CD4-positive, alpha-beta T cell (primary cell): ENCODE data around the gene ZNF865. TPM values are rescaled to one million over a fixed set of nuclear protein-coding genes. Genes with fewer than 3 reads are reported as not detected.

Experiments used
- ATAC-seq: fragments of 200-7000 bp; cut with Tn5 transposase; one replicate; pipeline ENCODE4 v1.10.0; 2022; ENCODE audit warnings: mild to moderate bottlenecking; ENCODE audit not compliant: poor library complexity
- CTCF ChIA-PET: fragments of 350-600 bp; sonication (Branson Sonifier 250); formaldehyde crosslinking; loops from one replicate; lab custom pipeline; 2021; ENCODE audit warnings: antibody characterized with exemption, inconsistent platforms; lab: Charles Lee
- POLR2A ChIA-PET: fragments of 350-600 bp; sonication (Branson Sonifier 250); formaldehyde crosslinking; loops from one replicate; lab custom pipeline; 2021; ENCODE audit warnings: antibody characterized with exemption, inconsistent platforms; lab: Charles Lee
- DNase-seq, 14 experiments: peaks; one replicate each; pipeline ENCODE4 v3.0.0-alpha.2; 2013 to 2020; ENCODE audit warnings: mixed read lengths in 2 of 14
- H3K27ac ChIP-seq, 2 donors: one replicate each; pipeline versions ENCODE4 v1.5.1 to v1.7.0; 2013; ENCODE audit warnings: low read length in 2 of 2, low read depth in 1 of 2, mild to moderate bottlenecking in 1 of 2
- H3K27me3 ChIP-seq, 2 experiments: 1 replicate in 1 of 2; 2 replicates in 1 of 2; pipeline versions ENCODE4 v1.6.1 to v1.7.0; 2013; ENCODE audit warnings: low read length in 2 of 2, control low read depth in 1 of 2, mild to moderate bottlenecking in 1 of 2, moderate library complexity in 1 of 2; ENCODE audit not compliant: insufficient read depth in 2 of 2, control insufficient read depth in 1 of 2
- H3K36me3 ChIP-seq: one replicate; pipeline ENCODE4 v1.6.1; 2013; ENCODE audit warnings: low read length, control low read depth; ENCODE audit not compliant: insufficient read depth
- H3K4me1 ChIP-seq: one replicate; pipeline ENCODE4 v1.6.1; 2013; ENCODE audit warnings: low read length, control low read depth; ENCODE audit not compliant: insufficient read depth
- H3K4me3 ChIP-seq: one replicate; pipeline ENCODE4 v1.5.1; 2013; ENCODE audit warnings: mild to moderate bottlenecking, low read length, moderate library complexity
- H3K9me3 ChIP-seq, 2 experiments: 1 replicate in 1 of 2; 2 replicates in 1 of 2; pipeline versions ENCODE4 v1.6.1 to v1.7.0; 2013; ENCODE audit warnings: low read length in 2 of 2, mild to moderate bottlenecking in 2 of 2, control low read depth in 1 of 2, moderate library complexity in 1 of 2; ENCODE audit not compliant: control insufficient read depth in 1 of 2, insufficient read depth in 1 of 2
- H3K27ac Mint-ChIP-seq: one replicate; pipeline ENCODE4 v1.8.0; 2020; ENCODE audit warnings: mixed read lengths
- H3K27me3 Mint-ChIP-seq: one replicate; pipeline ENCODE4 v1.8.0; 2021; ENCODE audit warnings: mixed read lengths
- H3K36me3 Mint-ChIP-seq: one replicate; pipeline ENCODE4 v1.8.0; 2021; ENCODE audit warnings: low read depth, mixed read lengths
- H3K4me1 Mint-ChIP-seq: one replicate; pipeline ENCODE4 v1.8.0; 2021; ENCODE audit warnings: low read depth, mixed read lengths
- H3K4me3 Mint-ChIP-seq: one replicate; pipeline ENCODE4 v1.8.0; 2020; ENCODE audit warnings: mild to moderate bottlenecking, mixed read lengths
- H3K9me3 Mint-ChIP-seq: one replicate; pipeline ENCODE4 v1.8.0; 2020; ENCODE audit warnings: mixed read lengths
- CTCF ChIP-seq: fragments of 200-600 bp; IDR thresholded peaks from one replicate; pipeline ENCODE4 v1.8.0; 2022; ENCODE audit warnings: antibody characterized with exemption, mild to moderate bottlenecking
- intact Hi-C, 2 experiments: fragments of 100-400 bp; cut with DNase I in 1 of 2; cut with micrococcal nuclease in 1 of 2; formaldehyde crosslinking; loops; one replicate each; pipeline versions ENCODE4 v1.15.1 to v1.9.0; 2023 to 2025; cut with DNase I, micrococcal nuclease
- total RNA-seq, 174 experiments: library from RNA in 2 of 174; stranded (reverse) in 2 of 174; gene quantifications; one replicate each; pipeline ENCODE4 v1.2.3 and lab custom pipeline; 2021 to 2026

Gene ZNF865
- total RNA-seq, 2 experiments from 2014 or later: 12.0 to 12.9 TPM

DNA sequence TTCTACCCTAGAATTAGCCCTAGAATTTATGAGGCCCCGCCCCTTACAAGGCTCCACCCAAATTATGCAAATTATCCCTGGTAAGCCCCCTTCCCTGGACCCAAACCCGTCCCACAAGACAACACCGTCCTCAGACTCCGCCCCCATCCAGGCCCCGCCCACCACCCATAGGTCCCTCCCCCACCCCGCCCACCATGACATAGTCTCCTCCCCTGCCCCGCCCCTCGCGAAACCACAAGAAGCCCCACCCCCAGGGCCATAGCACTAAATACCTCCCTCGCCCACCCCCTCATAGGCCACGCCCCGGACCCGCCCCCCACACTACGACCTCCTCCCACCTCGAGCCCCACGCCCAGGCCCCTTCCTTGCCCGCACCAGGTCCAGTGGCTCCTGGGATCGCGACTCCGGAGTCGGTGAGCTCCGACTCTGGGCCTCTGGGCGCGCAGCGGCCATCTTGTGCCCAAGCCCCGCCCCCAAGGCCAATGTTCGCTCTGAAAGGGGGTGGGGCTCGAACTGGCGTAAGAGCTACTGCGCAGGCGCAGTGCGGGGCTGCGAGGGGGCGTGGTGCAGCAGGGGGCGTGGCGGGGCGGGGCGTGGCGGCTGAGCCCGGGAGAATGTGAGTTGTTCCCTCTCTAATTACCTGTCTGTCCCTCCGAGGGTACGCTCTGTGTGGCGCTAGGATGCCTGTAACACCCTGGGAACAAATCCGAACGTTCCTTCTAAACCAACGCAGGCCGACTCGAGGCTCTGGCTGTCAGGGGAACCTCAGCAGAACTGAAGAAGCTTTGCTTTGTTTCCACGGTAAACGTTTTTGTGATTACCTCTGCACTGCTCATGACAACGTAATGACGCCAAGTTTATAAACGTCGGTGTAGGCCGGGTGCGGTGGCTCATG is 18.9 kb downstream of the ZNF865 start, which contains the start of gene ZNF784:
TSS of gene ZNF784 (minus strand) at position 458 of the 895 bp plus-strand sequence. CDS start at position 453, 5 bp downstream.
- ChIA-PET POLR2A (interaction anchor here (0.9 to 4.8 kb wide), 18 partner anchors 9 to 1161 kb away, joined by 3 to 50 read pairs (median 8); partner anchors contain the start of genes FIZ1, HSPBP1, LENG9 and PPP6R1), CTCF (interaction anchor here (3.2 to 5.4 kb wide), 3 partner anchors 15 to 120 kb away, joined by 20 to 60 read pairs (median 24); partner anchors contain the start of gene ZNF865)
- Histone ChIP-seq H3K27me3 (no peaks in the 10 kb centered on the region), H3K4me1 (peaks cover 56% of the 10 kb centered on the region), H3K9me3 (no peaks in the 10 kb centered on the region), H3K27ac (peak within 1 kb of the TSS; percentile 89 to 94), H3K36me3 (peaks cover 8% of the 10 kb centered on the region), H3K4me3 (peak within 1 kb of the TSS; percentile 68)
- Mint-ChIP-seq H3K27me3 (no peaks in the 10 kb centered on the region), H3K36me3 (peaks cover 28% of the 10 kb centered on the region), H3K27ac (peak within 1 kb of the TSS; percentile 100), H3K4me3 (peak within 1 kb of the TSS; percentile 98), H3K4me1 (peaks cover 55% of the 10 kb centered on the region), H3K9me3 (no peaks in the 10 kb centered on the region)
- intact Hi-C loops: loop anchor here (1.0 kb wide), 2 partner anchors 19 to 25 kb away; partner anchors contain the start of genes FIZ1 (in 1 of the 2) and ZNF865 (in 1 of the 2)
- ATAC-seq (peak; percentile 69), DNase-seq (peak; percentile 88 to 98 (median 93))
- no peak for TF ChIP-seq CTCF

- no peak for TF ChIP-seq CTCF
- DNase-seq (no peak), ATAC-seq (no peak)
- intact Hi-C loops: no loop called here
- H3K4me3 ChIP-seq: peak overlapping the region; percentile 68
- POLR2A ChIA-PET: interaction anchor here (1.1 to 4.8 kb wide), 16 partner anchors 9 to 366 kb away, joined by 3 to 50 read pairs (median 8); partner anchors contain the start of genes FIZ1, HSPBP1, PPP6R1 and U2AF2
- H3K36me3 ChIP-seq: peaks cover 8% of the 10 kb centered on the region
- no peaks in the 10 kb centered on the region for H3K9me3 ChIP-seq
- Mint-ChIP-seq H3K9me3 (no peaks in the 10 kb centered on the region), H3K36me3 (peaks cover 28% of the 10 kb centered on the region), H3K27ac (peak overlapping the region; percentile 100), H3K27me3 (no peaks in the 10 kb centered on the region), H3K4me3 (peak overlapping the region; percentile 98), H3K4me1 (peaks cover 50% of the 10 kb centered on the region)
- CTCF ChIA-PET: interaction anchor here (3.2 to 5.4 kb wide), 3 partner anchors 14 to 121 kb away, joined by 20 to 60 read pairs (median 24); partner anchors contain the start of gene ZNF865
- H3K27me3 ChIP-seq: no peaks in the 10 kb centered on the region
- peaks cover 56% of the 10 kb centered on the region for H3K4me1 ChIP-seq
- H3K27ac ChIP-seq: peak overlapping the region; percentile 89 to 94
Measured at GRCh38 chr19:55625004-55625326, 19.5 kb downstream of the ZNF865 start.

DNA sequence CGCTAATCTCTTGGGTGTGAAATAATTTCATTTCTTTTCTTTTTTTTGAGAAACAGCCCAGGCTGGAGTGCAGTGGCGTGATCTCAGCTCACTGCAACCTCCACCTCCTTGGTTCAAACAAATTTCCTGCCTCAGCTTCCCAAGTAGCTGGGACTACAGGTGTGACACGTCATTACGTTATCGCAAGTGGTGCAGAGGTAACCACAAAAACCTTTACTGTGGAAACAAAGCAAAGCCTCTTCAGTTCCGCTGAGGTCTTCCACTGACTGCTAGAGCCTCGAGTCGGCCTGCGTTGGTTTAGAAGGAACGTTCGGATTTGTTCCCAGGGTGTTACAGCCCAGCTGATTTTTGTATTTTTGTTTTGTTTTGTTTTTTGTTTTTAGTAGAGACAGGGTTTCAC is 20.9 kb downstream of the ZNF865 start:
- ATAC-seq (peak; percentile 59), DNase-seq (peak in 11 of 14 experiments; percentile 36 to 93 (median 47))
- Histone ChIP-seq H3K27me3 (no peaks in the 10 kb centered on the region), H3K9me3 (no peaks in the 10 kb centered on the region), H3K36me3 (peaks cover 5% of the 10 kb centered on the region), H3K4me3 (peak overlapping the region; percentile 17), H3K4me1 (peaks cover 45% of the 10 kb centered on the region), H3K27ac (peak overlapping the region; percentile 63 to 64)
- Mint-ChIP-seq H3K4me1 (peaks cover 39% of the 10 kb centered on the region), H3K4me3 (peak overlapping the region; percentile 90), H3K36me3 (peaks cover 17% of the 10 kb centered on the region), H3K27ac (peak overlapping the region; percentile 92), H3K27me3 (no peaks in the 10 kb centered on the region), H3K9me3 (no peaks in the 10 kb centered on the region)
- TF ChIP-seq CTCF: no peak
- ChIA-PET CTCF (interaction anchor here (1.0 to 5.4 kb wide), 6 partner anchors 13 to 122 kb away, joined by 3 to 60 read pairs (median 12); partner anchors contain the start of genes FIZ1 and ZNF865), POLR2A (interaction anchor here (0.7 to 4.8 kb wide), 14 partner anchors 7 to 509 kb away, joined by 3 to 50 read pairs (median 8); partner anchors contain the start of genes FIZ1, PPP1R12C, U2AF2 and ZNF524)
- intact Hi-C loops: no loop called here
